Gastrocnemius medialis (tissue), 4 donors: ENCODE measurements around the gene COL23A1. TPM values are rescaled to one million over a fixed set of nuclear protein-coding genes. Genes with fewer than 3 reads are reported as not detected.

ENCODE experiments used
- ATAC-seq, 2 donors: fragments of 150-250 bp; one replicate each; pipeline ENCODE4 v1.9.1; 2016
- DNase-seq, 2 donors: peaks; one replicate each; pipeline ENCODE4 v3.0.0-alpha.2; 2019
- H3K27ac ChIP-seq, 4 donors: fragments of 200-600 bp; sonication (generic); 1 replicate in 1 of 4; 2 replicates in 3 of 4; pipeline ENCODE4 v1.5.1; 2016 to 2018; ENCODE audit warnings: mild to moderate bottlenecking in 2 of 4, moderate library complexity in 1 of 4
- H3K27me3 ChIP-seq, 3 donors: fragments of 200-600 bp; sonication (generic) in 2 of 3; 1 replicate in 1 of 3; 2 replicates in 2 of 3; pipeline versions ENCODE4 v1.5.1 to v1.6.0; 2016 to 2019; ENCODE audit warnings: mild to moderate bottlenecking in 1 of 3, moderate library complexity in 1 of 3
- H3K36me3 ChIP-seq, 2 donors: fragments of 200-600 bp; sonication (generic) in 1 of 2; one replicate each; pipeline ENCODE4 v1.5.1; 2017 to 2018
- H3K4me1 ChIP-seq, 2 donors: fragments of 200-600 bp; sonication (generic) in 1 of 2; one replicate each; pipeline ENCODE4 v1.5.1; 2016 to 2017; ENCODE audit warnings: mild to moderate bottlenecking in 2 of 2
- H3K4me3 ChIP-seq, 4 donors: fragments of 200-600 bp; sonication (generic) in 3 of 4; 1 replicate in 1 of 4; 2 replicates in 3 of 4; pipeline ENCODE4 v1.5.1; 2016 to 2019; ENCODE audit warnings: mild to moderate bottlenecking in 2 of 4
- H3K9me3 ChIP-seq, 3 donors: fragments of 200-600 bp; sonication (generic) in 2 of 3; 1 replicate in 1 of 3; 2 replicates in 2 of 3; pipeline ENCODE4 v1.5.1; 2016 to 2019
- CTCF ChIP-seq, 5 experiments: fragments of 450-650 bp in 3 of 5; fragments of 200-600 bp in 2 of 5; sonication (generic) in 2 of 5; IDR thresholded peaks in 4 of 5; conservative IDR thresholded peaks in 1 of 5; 1 replicate in 4 of 5; 2 replicates in 1 of 5; pipeline ENCODE4 v1.5.1; 2016 to 2019; ENCODE audit warnings: antibody characterized with exemption in 5 of 5, mild to moderate bottlenecking in 3 of 5, moderate library complexity in 3 of 5
- POLR2A ChIP-seq, 2 donors: fragments of 450-650 bp; IDR thresholded peaks; one replicate each; pipeline ENCODE4 v1.6.1; 2017; ENCODE audit warnings: antibody characterized with exemption in 2 of 2, mild to moderate bottlenecking in 2 of 2, moderate library complexity in 2 of 2
- in situ Hi-C, 4 donors: fragments of 200-750 bp; cut with MboI; loops; one replicate each; pipeline versions ENCODE4 v1.15.0 to v1.8.0; 2017; ENCODE audit warnings: low sequenced_read_pairs in 4 of 4
- intact Hi-C: fragments of 100-400 bp; cut with DNase I; formaldehyde crosslinking; loops from one replicate; pipeline ENCODE4 v1.15.1; 2023; ENCODE audit warnings: low total_unique reads
- total RNA-seq, 4 donors: library from RNA; depleted of rRNA; stranded (reverse); fragments of >200 nt; gene quantifications; one replicate each; pipeline versions ENCODE4 v1.1.0 to v1.2.3, GENCODE V29; 2016

COL23A1 gene
- total RNA-seq, 4 donors from 2014 or later = 0.62 to 1.1 (median 0.97) TPM; not detected in 1

- in situ Hi-C loops = no loop called here
- Histone ChIP-seq H3K36me3 (peaks cover 0 to 82% of the 10 kb centered on the region in 2 donors), H3K27me3 (no peaks in the 10 kb centered on the region), H3K4me3 (no peak overlapping the region), H3K4me1 (peaks cover 5 to 6% of the 10 kb centered on the region in 2 donors), H3K9me3 (no peaks in the 10 kb centered on the region), H3K27ac (no peak overlapping the region)
- DNase-seq (no peak), ATAC-seq (no peak)
- TF ChIP-seq POLR2A (IDR thresholded peaks at IDR 0.05) (no peak), CTCF (IDR thresholded peaks at IDR 0.05 in 4 of 5, conservative IDR thresholded peaks at IDR 0.05 in 1 of 5) (no peak)
- intact Hi-C loops = no loop called here
These were observed 16.1 kb upstream of the COL23A1 start for GRCh38 chr5:178606269-178606668.

GRCh38 chr5:178605788-178606187, 15.6 kb upstream of the COL23A1 start:
- Histone ChIP-seq H3K27ac (no peak overlapping the region), H3K27me3 (no peaks in the 10 kb centered on the region), H3K4me3 (no peak overlapping the region), H3K36me3 (peaks cover 0 to 79% of the 10 kb centered on the region in 2 donors), H3K9me3 (no peaks in the 10 kb centered on the region), H3K4me1 (peaks cover 5% of the 10 kb centered on the region in 2 donors)
- no peak for TF ChIP-seq CTCF (IDR thresholded peaks at IDR 0.05 in 4 of 5, conservative IDR thresholded peaks at IDR 0.05 in 1 of 5)
- TF ChIP-seq POLR2A (IDR thresholded peaks at IDR 0.05) = no peak
- ATAC-seq (no peak), DNase-seq (no peak)
- in situ Hi-C loops = no loop called here
- intact Hi-C loops = no loop called here

GRCh38 chr5:178602752-178603151, 12.6 kb upstream of the COL23A1 start:
- Histone ChIP-seq H3K36me3 (peaks cover 0 to 57% of the 10 kb centered on the region in 2 donors), H3K9me3 (no peaks in the 10 kb centered on the region), H3K27ac (peak overlapping the region; percentile 26 to 44 (median 39)), H3K4me3 (no peak overlapping the region), H3K27me3 (no peaks in the 10 kb centered on the region), H3K4me1 (peaks cover 5% of the 10 kb centered on the region in 2 donors)
- intact Hi-C loops = no loop called here
- DNase-seq = no peak
- TF ChIP-seq POLR2A (IDR thresholded peaks at IDR 0.05) (no peak), CTCF (IDR thresholded peaks at IDR 0.05 in 4 of 5, conservative IDR thresholded peaks at IDR 0.05 in 1 of 5) (no peak)
- ATAC-seq = peak in 1 of 2 donors; percentile 71
- in situ Hi-C loops = no loop called here

- intact Hi-C loops = no loop called here
- ATAC-seq (no peak), DNase-seq (no peak)
- in situ Hi-C loops = no loop called here
- Histone ChIP-seq H3K9me3 (peaks cover 0 to 18% (median 0%) of the 10 kb centered on the region in 3 donors), H3K27ac (no peak overlapping the region), H3K4me1 (peaks cover 7 to 12% of the 10 kb centered on the region in 2 donors), H3K27me3 (no peaks in the 10 kb centered on the region), H3K36me3 (peaks cover 0 to 26% of the 10 kb centered on the region in 2 donors), H3K4me3 (no peak overlapping the region)
- TF ChIP-seq POLR2A (IDR thresholded peaks at IDR 0.05) (no peak), CTCF (IDR thresholded peaks at IDR 0.05 in 4 of 5, conservative IDR thresholded peaks at IDR 0.05 in 1 of 5) (no peak)
These were observed 5.6 kb upstream of the COL23A1 start for GRCh38 chr5:178595750-178596149.

GRCh38 chr5:178595150-178595549, 5.0 kb upstream of the COL23A1 start:
- H3K27ac ChIP-seq = no peak overlapping the region
- H3K4me3 ChIP-seq = no peak overlapping the region
- no peak for TF ChIP-seq CTCF (IDR thresholded peaks at IDR 0.05 in 4 of 5, conservative IDR thresholded peaks at IDR 0.05 in 1 of 5)
- no peak for TF ChIP-seq POLR2A (IDR thresholded peaks at IDR 0.05)
- DNase-seq (no peak), ATAC-seq (no peak)
- H3K9me3 ChIP-seq = peaks cover 0 to 18% (median 0%) of the 10 kb centered on the region in 3 donors
- intact Hi-C loops = no loop called here
- in situ Hi-C loops = no loop called here
- H3K4me1 ChIP-seq = peaks cover 7 to 16% of the 10 kb centered on the region in 2 donors
- H3K36me3 ChIP-seq = peaks cover 0 to 26% of the 10 kb centered on the region in 2 donors
- no peaks in the 10 kb centered on the region for H3K27me3 ChIP-seq
